ENCODE results near the gene SPATS2L. TPM values are rescaled to one million over a fixed set of nuclear protein-coding genes. Genes with fewer than 3 reads are reported as not detected.
A peak's percentile ranks its signal among the peaks of the same experiment; 100 is the strongest.

Gene SPATS2L
- polyA plus RNA-seq, 2 of the 4 experiments (the other 2 are of a cell fraction), result 85.2 to 202 TPM

GRCh38 chr2:200394045-200394444 is 87.6 kb downstream of the SPATS2L start:
- ChIA-PET POLR2A (no interaction called here), CTCF (interaction anchor here (1.0 kb wide), 1 partner anchor 77 kb away, joined by 3 read pairs; no protein-coding TSS in a partner anchor)
- Histone ChIP-seq H3K4me1 (peaks cover 30% of the 10 kb centered on the region), H3K4me3 (no peak overlapping the region), H3K9me3 (no peaks in the 10 kb centered on the region), H3K27ac (no peak overlapping the region), H3K4me2 (no peak overlapping the region)
- 97% methylated on average over 7 of the region's 7 CpGs for WGBS (ENCODE audit: missing lambda C conversion rate)
- ATAC-seq, result no peak
- DNase-seq (ENCODE audit: low read depth in 1 of 2, low spot score in 1 of 2), result no peak
- no peak for FAIRE-seq
- TF ChIP-seq HOXA7 (CRISPR knock-in tag; IDR thresholded peaks at IDR 0.05) (no peak), FOSB (CRISPR knock-in tag; IDR thresholded peaks at IDR 0.05) (no peak), CBX8 (IDR thresholded peaks at IDR 0.05) (no peak), REST (IDR thresholded peaks at IDR 0.05) (no peak), BCL3 (IDR thresholded peaks at IDR 0.05) (no peak), MAZ (IDR thresholded peaks at IDR 0.05; ENCODE audit: borderline replicate concordance, low read depth, low read length) (no peak), EHF (CRISPR knock-in tag; IDR thresholded peaks at IDR 0.05) (no peak), GATA3 (IDR thresholded peaks at IDR 0.05; ENCODE audit: borderline replicate concordance) (no peak), ZC3H11A (IDR thresholded peaks at IDR 0.05) (no peak), RCOR1 (IDR thresholded peaks at IDR 0.05; ENCODE audit: low read depth, low read length) (no peak), POLR2A (IDR thresholded peaks at IDR 0.05; ENCODE audit: low read length) (no peak), BHLHE40 (IDR thresholded peaks at IDR 0.05; ENCODE audit: low read depth, low read length) (no peak), ZFP36 (IDR thresholded peaks at IDR 0.05; ENCODE audit: borderline replicate concordance, partially characterized antibody) (no peak), RAD21 (conservative IDR thresholded peaks at IDR 0.05 in 1 of 2, IDR thresholded peaks at IDR 0.05 in 1 of 2) (no peak), ZSCAN20 (CRISPR knock-in tag; IDR thresholded peaks at IDR 0.05) (no peak), CBX2 (IDR thresholded peaks at IDR 0.05; ENCODE audit: borderline replicate concordance, low read depth) (no peak), CHD4 (IDR thresholded peaks at IDR 0.05; ENCODE audit: borderline replicate concordance) (no peak), SMC3 (IDR thresholded peaks at IDR 0.05) (no peak), HMGXB4 (CRISPR knock-in tag; IDR thresholded peaks at IDR 0.05; ENCODE audit: borderline replicate concordance) (no peak), HDAC2 (IDR thresholded peaks at IDR 0.05) (no peak)

GRCh38 chr2:200396781-200397242 is 90.3 kb downstream of the SPATS2L start:
- Histone ChIP-seq H3K4me1 (peaks cover 32% of the 10 kb centered on the region), H3K27ac (peak overlapping the region in 1 of 2 experiments; percentile 47; a peak in 2 of 6 replicates), H3K4me2 (peak overlapping the region; percentile 62), H3K4me3 (no peak overlapping the region), H3K9me3 (no peaks in the 10 kb centered on the region)
- POLR2A ChIA-PET, result no interaction called here
- no peak for FAIRE-seq
- TF ChIP-seq CEBPB (IDR thresholded peaks at IDR 0.05) (no peak), TFCP2L1 (CRISPR knock-in tag; IDR thresholded peaks at IDR 0.05) (no peak)
- DNase-seq (ENCODE audit: low read depth in 1 of 2, low spot score in 1 of 2), result no peak
- WGBS (ENCODE audit: missing lambda C conversion rate), result 64% methylated on average over 2 of the region's 2 CpGs
- peak; percentile 44 to 47; a peak in 5 of 6 replicates for ATAC-seq
- CTCF ChIA-PET, result no interaction called here

Measured in A549 (cell line).